ENCODE data around the gene GREB1. TPM values are rescaled to one million over a fixed set of nuclear protein-coding genes. Genes with fewer than 3 reads are reported as not detected.

Gene GREB1
- total RNA-seq, 1 experiment from 2014 or later = 57.6 TPM

- in situ Hi-C loops (cut with HindIII; ENCODE audit: low pct_unique_long_range_greater_than_20kb, low sequenced_read_pairs) = no loop called here
Observed at GRCh38 chr2:11568436-11568835, 34.6 kb downstream of the GREB1 start.

GRCh38 chr2:11569636-11570035, 35.8 kb downstream of the GREB1 start:
- in situ Hi-C loops (cut with HindIII; ENCODE audit: low pct_unique_long_range_greater_than_20kb, low sequenced_read_pairs) = no loop called here
- DNase-seq (ENCODE audit: low read depth, low spot score) = no peak

More at GRCh38 chr2:11568436-11568835, 34.6 kb downstream of the GREB1 start:
- no peak for DNase-seq (ENCODE audit: low read depth, low spot score)

DNA sequence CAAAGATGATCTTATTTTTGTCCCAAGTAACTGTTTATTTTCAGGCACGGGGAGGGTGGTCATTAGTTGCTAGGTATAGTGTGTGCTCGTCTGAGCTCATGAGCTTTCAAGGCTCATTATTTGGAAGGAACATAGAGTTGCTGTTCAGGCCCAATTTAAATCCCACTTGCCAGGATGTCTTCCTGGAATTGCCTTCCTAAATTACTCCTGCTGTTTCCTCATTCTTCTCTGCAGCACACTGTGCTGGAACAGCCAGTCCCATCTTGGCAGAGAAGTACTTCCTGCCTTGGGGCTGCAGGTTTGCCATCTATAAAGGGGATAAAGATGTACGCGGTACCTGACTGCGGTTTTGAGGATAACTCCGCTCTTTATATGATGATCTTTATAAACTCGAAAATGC, 37.3 kb downstream of the GREB1 start:
- no peak for DNase-seq (ENCODE audit: low read depth, low spot score)
- in situ Hi-C loops (cut with HindIII; ENCODE audit: low pct_unique_long_range_greater_than_20kb, low sequenced_read_pairs) = no loop called here

GRCh38 chr2:11572996-11573395, 39.2 kb downstream of the GREB1 start:
- DNase-seq (ENCODE audit: low read depth, low spot score) = no peak
- in situ Hi-C loops (cut with HindIII; ENCODE audit: low pct_unique_long_range_greater_than_20kb, low sequenced_read_pairs) = no loop called here

- in situ Hi-C loops (cut with HindIII; ENCODE audit: low pct_unique_long_range_greater_than_20kb, low sequenced_read_pairs) = no loop called here
- DNase-seq (ENCODE audit: low read depth, low spot score) = no peak
Observed at GRCh38 chr2:11573418-11574175, 39.8 kb downstream of the GREB1 start.

DNA sequence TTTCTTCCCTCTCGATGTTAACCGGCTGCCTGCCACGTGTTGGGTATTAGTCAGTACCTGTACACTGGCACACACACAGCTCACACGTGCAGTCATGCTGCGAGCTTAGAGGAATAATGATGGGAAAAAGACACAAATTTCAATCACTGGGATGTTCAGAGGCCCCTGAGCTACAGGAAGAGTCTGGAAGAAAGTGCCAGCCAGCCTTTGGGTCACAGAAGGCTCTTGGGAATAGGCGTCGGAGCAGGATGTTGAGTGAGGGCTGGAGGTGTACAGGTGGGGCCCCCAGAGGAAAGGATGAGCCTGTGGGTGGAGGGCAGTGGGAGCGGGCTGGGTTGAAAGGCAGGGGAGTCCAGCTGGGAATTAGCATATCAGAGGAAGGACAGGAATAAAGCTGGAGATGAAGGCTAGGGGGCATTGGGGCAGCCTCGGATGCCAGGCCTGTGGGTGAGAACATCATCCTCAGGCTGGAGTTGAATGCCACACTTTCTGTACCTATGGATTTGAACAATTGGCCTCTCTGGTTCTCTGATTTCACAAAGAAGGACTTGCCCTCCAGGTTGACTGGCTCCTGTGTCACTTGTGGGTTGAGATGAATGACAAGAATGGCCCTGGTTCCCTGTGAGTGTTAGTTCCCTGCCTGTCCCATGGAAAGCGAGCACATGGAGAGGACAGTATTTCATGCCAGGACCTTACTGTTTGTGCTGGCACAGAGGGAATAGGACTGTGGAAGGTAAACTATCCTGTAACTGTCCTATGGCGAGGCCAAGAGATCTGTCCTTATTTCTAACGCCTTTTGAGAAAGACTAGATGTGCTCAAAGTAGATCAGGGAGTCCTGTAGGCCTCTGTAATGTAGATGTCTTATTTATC, 40.6 kb downstream of the GREB1 start:
- no peak for DNase-seq (ENCODE audit: low read depth, low spot score)
- in situ Hi-C loops (cut with HindIII; ENCODE audit: low pct_unique_long_range_greater_than_20kb, low sequenced_read_pairs) = no loop called here

DNA sequence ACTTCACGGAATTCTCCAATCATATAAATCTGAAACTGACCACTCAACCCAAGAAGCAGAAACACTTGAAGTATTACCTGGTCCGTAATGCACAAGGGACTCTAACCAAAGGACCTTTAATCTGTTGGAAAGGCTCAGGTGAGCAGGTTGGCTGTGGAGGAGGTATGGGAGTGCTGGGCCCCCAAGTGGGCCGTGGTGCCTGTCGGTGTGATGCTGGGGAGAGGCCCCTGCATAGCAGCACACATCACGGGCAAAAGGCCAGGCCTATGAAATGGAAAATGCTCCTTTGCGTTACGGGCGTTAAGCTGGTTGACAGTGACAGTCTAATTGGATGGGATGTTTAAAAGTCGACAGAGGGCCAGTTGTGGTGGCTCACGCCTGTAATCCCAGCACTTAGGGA, 42.6 kb downstream of the GREB1 start:
- in situ Hi-C loops (cut with HindIII; ENCODE audit: low pct_unique_long_range_greater_than_20kb, low sequenced_read_pairs) = no loop called here
- DNase-seq (ENCODE audit: low read depth, low spot score) = no peak

DNA sequence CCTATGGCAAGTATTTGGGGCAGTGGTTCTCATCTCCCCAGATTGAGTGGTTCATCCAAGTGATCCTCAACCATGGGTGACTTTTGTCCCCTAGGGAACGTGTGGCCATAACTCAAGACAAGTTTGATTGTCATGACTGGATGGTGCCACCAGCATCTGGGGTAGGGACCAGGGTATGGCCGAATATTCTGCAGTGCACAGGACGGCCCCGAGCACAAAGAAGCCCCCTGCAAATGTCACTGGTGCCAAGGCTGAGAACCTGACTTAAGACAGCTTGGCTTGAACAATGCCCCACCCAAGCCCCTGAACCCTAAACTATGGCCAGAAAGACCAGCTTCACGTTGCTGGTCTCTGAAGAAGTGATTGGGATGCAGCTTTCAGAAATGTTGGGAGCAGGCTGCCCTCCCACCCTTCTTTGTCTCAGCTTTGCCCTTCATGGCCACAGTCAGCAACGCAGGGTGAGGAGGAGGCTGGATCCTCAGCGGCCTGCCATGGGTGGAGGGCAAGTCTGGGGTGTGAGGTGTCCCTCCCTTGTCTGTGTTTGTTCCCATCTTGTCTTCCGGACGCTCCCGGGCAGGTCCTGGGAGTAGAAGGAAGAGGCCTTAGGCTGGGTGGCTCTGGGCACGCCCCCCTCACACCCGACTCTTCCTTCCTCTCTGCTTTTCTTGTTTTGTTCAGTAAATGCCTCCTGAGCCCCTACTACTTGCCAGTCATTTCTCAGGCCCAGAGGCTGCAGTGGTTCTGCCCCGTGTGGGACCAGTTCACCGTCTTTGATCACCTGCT, 43.4 kb downstream of the GREB1 start:
- in situ Hi-C loops (cut with HindIII; ENCODE audit: low pct_unique_long_range_greater_than_20kb, low sequenced_read_pairs) = no loop called here

GRCh38 chr2:11578081-11578948, 44.5 kb downstream of the GREB1 start:
- no peak for DNase-seq (ENCODE audit: low read depth, low spot score)
- in situ Hi-C loops (cut with HindIII; ENCODE audit: low pct_unique_long_range_greater_than_20kb, low sequenced_read_pairs) = no loop called here

More for the DNA sequence above, 43.4 kb downstream of the GREB1 start:
- DNase-seq (ENCODE audit: low read depth, low spot score) = no peak

GRCh38 chr2:11578986-11579774, 45.3 kb downstream of the GREB1 start:
- in situ Hi-C loops (cut with HindIII; ENCODE audit: low pct_unique_long_range_greater_than_20kb, low sequenced_read_pairs) = no loop called here
- no peak for DNase-seq (ENCODE audit: low read depth, low spot score)

- in situ Hi-C loops (cut with HindIII; ENCODE audit: low pct_unique_long_range_greater_than_20kb, low sequenced_read_pairs) = no loop called here
- peak; percentile 6 for DNase-seq (ENCODE audit: low read depth, low spot score)
Observed at GRCh38 chr2:11579867-11580659, 46.2 kb downstream of the GREB1 start.

- no peak for DNase-seq (ENCODE audit: low read depth, low spot score)
- in situ Hi-C loops (cut with HindIII; ENCODE audit: low pct_unique_long_range_greater_than_20kb, low sequenced_read_pairs) = no loop called here
Observed at GRCh38 chr2:11580697-11581096, 46.9 kb downstream of the GREB1 start.

DNA sequence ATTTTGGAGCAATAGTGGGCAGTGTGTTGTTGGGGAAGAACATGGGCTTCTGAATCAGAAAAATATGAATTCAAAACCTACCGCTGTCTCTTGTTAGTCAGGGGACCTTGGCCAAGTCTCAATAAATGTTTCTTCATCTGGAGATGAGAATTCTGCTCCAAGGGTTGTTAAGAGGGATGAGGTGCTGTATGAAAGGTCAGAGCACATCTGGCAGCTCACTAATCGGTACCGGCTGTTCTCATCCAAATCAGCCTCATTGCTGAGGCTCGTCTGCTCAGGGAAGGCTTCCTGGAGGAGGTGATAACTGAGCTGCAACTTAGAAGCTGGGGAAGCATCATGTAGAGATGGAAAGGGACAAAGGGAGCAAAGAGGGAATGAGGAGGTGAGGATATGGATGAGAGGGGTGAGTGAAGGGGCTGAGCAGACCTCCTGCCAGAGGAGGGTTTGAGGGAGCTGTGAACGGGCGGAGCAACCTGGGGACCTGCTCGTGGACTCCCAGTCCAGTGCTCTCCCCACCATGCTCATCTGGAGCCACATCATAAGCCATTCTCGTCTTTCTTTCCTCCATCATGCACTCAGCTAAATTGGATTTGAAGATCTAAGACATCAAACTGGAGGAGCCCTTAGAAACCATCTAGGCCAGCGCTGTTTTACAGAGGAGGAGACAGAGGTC, 47.4 kb downstream of the GREB1 start:
- in situ Hi-C loops (cut with HindIII; ENCODE audit: low pct_unique_long_range_greater_than_20kb, low sequenced_read_pairs) = no loop called here
- DNase-seq (ENCODE audit: low read depth, low spot score) = no peak

DNA sequence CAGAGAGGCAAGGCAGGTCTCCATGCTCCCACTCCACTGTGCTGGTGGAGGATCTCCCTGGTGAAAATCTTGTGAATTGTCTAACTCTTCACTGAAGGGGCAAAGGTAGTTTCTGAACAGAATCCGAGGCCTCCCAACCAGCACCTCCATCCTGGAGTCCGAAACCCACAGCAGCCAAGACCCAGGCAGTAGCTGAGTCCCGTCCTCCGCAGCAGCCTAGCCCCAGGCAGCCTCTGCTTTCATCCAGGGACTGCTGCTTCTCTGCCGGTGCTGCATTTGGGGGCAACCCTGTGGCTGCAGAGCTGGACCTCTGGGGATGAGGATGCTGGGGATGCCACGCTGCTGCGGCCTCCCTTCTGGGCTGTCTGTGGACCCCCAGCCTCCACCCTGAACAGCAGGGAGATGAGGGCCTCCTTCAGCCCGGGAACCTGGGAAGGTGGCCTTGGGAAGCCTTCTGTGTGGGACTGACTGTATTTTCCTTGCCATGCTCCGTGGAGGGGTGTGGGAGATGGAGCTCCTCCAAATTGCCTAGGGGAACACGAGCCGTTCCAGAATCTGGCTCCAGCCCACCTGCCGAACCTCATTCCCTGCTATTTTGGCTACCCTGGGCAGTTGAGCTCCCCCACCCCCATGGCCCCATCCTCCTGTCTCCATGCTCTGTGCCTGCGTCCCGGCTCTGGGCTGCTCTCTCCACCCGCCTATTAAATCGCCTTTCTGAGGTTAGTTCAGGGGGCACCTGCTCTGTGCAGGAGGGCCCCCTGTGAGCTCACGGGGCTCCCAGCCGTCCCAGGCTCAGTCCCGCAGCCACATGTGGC, 48.2 kb downstream of the GREB1 start:
- no peak for DNase-seq (ENCODE audit: low read depth, low spot score)
- in situ Hi-C loops (cut with HindIII; ENCODE audit: low pct_unique_long_range_greater_than_20kb, low sequenced_read_pairs) = no loop called here

DNA sequence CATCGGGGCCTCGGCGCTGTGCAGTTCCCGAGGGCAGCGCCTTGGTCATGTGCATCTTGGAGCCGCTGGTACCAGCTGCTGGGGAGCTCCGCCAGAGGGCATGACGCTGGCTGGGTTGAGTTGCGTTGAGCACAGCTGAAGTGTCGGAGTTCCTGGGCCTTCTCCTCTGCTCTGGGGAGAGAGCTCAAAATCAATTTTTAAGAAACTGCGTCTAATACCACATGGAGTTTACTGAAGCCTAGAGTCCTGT, 48.7 kb downstream of the GREB1 start:
- in situ Hi-C loops (cut with HindIII; ENCODE audit: low pct_unique_long_range_greater_than_20kb, low sequenced_read_pairs) = no loop called here
- no peak for DNase-seq (ENCODE audit: low read depth, low spot score)

Measured in SK-MEL-5 (cell line).